Activated naive CD8-positive, alpha-beta T cell treated with anti-CD3 and anti-CD28 coated beads, Interleukin-2, amount 10 ng/mL, durations not matched to agents 7 days and 5 days (primary cell): ENCODE data around the gene UBLCP1. TPM values are rescaled to one million over a fixed set of nuclear protein-coding genes. Genes with fewer than 3 reads are reported as not detected.
"Not testable (repeated sequence)": the region's sequence is repeated elsewhere in the genome, so short reads cannot be mapped to it uniquely, and the experiment has no call there.

Experiments used
- ATAC-seq: fragments of 150-1000 bp; cut with Tn5 transposase; one replicate; pipeline ENCODE4 v1.10.0; 2021; ENCODE audit warnings: low read depth, moderate library complexity
- POLR2A ChIA-PET: fragments of 350-600 bp; sonication (Branson Sonifier 250); formaldehyde crosslinking; loops from one replicate; lab custom pipeline; 2021; ENCODE audit warnings: antibody characterized with exemption; lab: Charles Lee
- DNase-seq: peaks from one replicate; pipeline ENCODE4 v3.0.0; 2021
- H3K27ac Mint-ChIP-seq: one replicate; pipeline ENCODE4 v1.8.0; 2022; ENCODE audit warnings: mild to moderate bottlenecking, mixed read lengths
- H3K27me3 Mint-ChIP-seq: one replicate; pipeline ENCODE4 v1.8.0; 2022; ENCODE audit warnings: mild to moderate bottlenecking, moderate library complexity, mixed read lengths
- H3K36me3 Mint-ChIP-seq: one replicate; pipeline ENCODE4 v1.8.0; 2021; ENCODE audit warnings: mild to moderate bottlenecking, mixed read lengths
- H3K4me1 Mint-ChIP-seq: one replicate; pipeline ENCODE4 v1.8.0; 2021; ENCODE audit warnings: mixed read lengths
- H3K4me3 Mint-ChIP-seq: one replicate; pipeline ENCODE4 v1.8.0; 2022; ENCODE audit warnings: mild to moderate bottlenecking, moderate library complexity, mixed read lengths
- H3K9me3 Mint-ChIP-seq: one replicate; pipeline ENCODE4 v1.8.0; 2021; ENCODE audit warnings: mixed read lengths
- total RNA-seq, 2 experiments: library from RNA; stranded (reverse); gene quantifications; one replicate each; pipeline ENCODE4 v1.2.3, GENCODE V29; 2021

Gene UBLCP1, protein sequence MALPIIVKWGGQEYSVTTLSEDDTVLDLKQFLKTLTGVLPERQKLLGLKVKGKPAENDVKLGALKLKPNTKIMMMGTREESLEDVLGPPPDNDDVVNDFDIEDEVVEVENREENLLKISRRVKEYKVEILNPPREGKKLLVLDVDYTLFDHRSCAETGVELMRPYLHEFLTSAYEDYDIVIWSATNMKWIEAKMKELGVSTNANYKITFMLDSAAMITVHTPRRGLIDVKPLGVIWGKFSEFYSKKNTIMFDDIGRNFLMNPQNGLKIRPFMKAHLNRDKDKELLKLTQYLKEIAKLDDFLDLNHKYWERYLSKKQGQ
- total RNA-seq, result 10 to 100 TPM; 28.7 to 30.8 TPM

- Mint-ChIP-seq H3K27me3 (no peaks in the 10 kb centered on the region), H3K9me3 (peaks cover 10% of the 10 kb centered on the region), H3K4me3 (peak within 1 kb of the TSS; percentile 95), H3K27ac (peak within 1 kb of the TSS; percentile 97), H3K4me1 (peaks cover 19% of the 10 kb centered on the region), H3K36me3 (peaks cover 34% of the 10 kb centered on the region)
- ATAC-seq, result peak; percentile 89
- peak; percentile 81 for DNase-seq
- POLR2A ChIA-PET, result interaction anchor here (0.5 to 1.8 kb wide), 6 partner anchors 20 to 121 kb away, joined by 3 to 14 read pairs (median 6); no protein-coding TSS in a partner anchor
Measured at GRCh38 chr5:159262859-159263568, at the start of gene UBLCP1. UBLCP1 (plus strand) TSS chr5:159263290; CDS start chr5:159268916, 5,626 bp downstream.

DNA sequence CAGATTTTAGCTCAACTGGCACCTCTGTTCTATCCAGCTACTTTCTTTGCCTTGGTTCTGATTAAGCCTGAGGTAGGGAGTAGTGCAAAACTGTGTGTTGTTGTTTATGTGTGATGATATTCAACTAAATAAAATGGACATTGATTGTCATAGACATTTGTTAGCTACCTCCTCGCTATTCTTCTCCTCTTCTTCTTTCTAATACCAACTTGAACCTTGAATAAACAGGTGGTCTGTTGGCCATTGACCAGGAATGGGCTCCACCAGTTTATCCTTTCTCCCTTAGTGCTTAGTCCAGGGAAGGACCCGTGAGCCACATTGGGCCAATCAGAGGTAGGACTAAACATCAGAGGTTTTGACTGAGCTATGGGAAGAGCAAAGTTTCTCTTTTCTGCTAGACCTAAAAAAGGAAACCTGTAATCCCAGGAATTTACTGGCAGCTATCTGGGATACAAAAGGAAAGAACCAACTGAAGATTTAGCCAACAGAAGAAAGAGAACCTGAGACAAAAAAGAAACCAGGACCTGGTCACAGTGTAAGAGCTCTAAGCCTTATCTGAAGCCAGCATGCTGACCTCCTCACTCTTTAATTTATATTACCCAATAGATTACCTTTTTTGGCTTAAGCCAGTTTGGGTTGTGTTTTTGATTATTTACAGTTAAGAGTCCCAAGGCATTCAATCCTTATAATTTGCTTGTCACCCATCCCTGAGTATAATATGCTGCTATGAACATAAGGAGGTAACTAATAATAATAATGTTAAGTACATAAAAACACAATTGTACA is 48.4 kb upstream of the UBLCP1 start:
- POLR2A ChIA-PET, result interaction anchor here (1.5 kb wide), 1 partner anchor 9 kb away, joined by 3 read pairs; no protein-coding TSS in a partner anchor
- Mint-ChIP-seq H3K4me3 (no peak overlapping the region), H3K27me3 (no peaks in the 10 kb centered on the region), H3K9me3 (no peaks in the 10 kb centered on the region), H3K36me3 (no peaks in the 10 kb centered on the region), H3K27ac (no peak overlapping the region), H3K4me1 (peaks cover 25% of the 10 kb centered on the region)
- no peak for ATAC-seq
- DNase-seq, result no peak

DNA sequence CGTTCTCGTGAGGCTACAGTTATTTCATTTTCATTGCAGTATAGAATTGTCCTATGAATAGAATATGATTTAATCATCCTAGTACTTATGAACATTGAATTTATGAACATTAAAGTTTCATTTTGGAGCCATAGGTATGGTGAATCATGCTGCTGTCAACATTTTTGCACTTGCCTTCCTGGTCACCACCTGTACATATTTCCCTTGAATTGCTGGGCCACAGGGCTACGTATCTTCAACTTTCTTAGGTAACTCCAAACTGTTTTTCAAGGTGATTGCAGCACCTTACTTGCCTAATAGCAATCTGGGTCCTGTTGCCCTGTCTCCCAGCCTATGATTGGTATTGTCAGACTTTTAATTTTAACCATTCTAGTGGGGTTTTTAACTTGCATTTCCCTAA is 47.2 kb upstream of the UBLCP1 start:
- no peaks in the 10 kb centered on the region for H3K9me3 Mint-ChIP-seq
- H3K4me1 Mint-ChIP-seq, result peaks cover 13% of the 10 kb centered on the region
- H3K36me3 Mint-ChIP-seq, result no peaks in the 10 kb centered on the region
- DNase-seq, result no peak
- POLR2A ChIA-PET, result no interaction called here
- H3K27ac Mint-ChIP-seq, result no peak overlapping the region
- H3K27me3 Mint-ChIP-seq, result no peaks in the 10 kb centered on the region
- H3K4me3 Mint-ChIP-seq, result no peak overlapping the region
- no peak for ATAC-seq

DNA sequence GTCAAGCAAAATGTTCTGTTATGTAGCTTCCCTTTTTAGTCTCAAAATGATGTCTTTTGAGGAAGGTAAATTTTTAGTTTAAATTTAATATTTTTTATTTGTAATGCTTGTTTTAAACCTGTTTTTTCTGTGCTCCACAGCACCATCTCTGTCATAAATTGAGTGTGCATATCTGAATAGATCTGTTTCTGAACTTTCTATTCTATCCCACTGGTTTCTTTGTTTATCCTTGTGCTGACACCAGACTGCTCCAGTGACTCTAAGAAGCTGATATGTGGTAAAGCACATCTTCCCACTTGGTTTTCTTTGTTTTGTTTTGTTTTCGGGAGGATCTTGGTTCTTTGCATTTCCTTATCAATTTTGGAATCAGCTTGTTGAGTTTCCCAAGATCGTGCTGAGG is 46.6 kb upstream of the UBLCP1 start:
- POLR2A ChIA-PET, result no interaction called here
- Mint-ChIP-seq H3K4me1 (peaks cover 11% of the 10 kb centered on the region), H3K27me3 (no peaks in the 10 kb centered on the region), H3K4me3 (no peak overlapping the region), H3K36me3 (peaks cover under 1% of the 10 kb centered on the region), H3K9me3 (no peaks in the 10 kb centered on the region), H3K27ac (no peak overlapping the region)
- DNase-seq (no peak), ATAC-seq (no peak)

- H3K27ac Mint-ChIP-seq, result no peak overlapping the region
- DNase-seq (no peak), ATAC-seq (no peak)
- POLR2A ChIA-PET, result no interaction called here
- H3K9me3 Mint-ChIP-seq, result no peaks in the 10 kb centered on the region
- peaks cover 7% of the 10 kb centered on the region for H3K4me1 Mint-ChIP-seq
- H3K4me3 Mint-ChIP-seq, result no peak overlapping the region
- peaks cover 2% of the 10 kb centered on the region for H3K36me3 Mint-ChIP-seq
- H3K27me3 Mint-ChIP-seq, result no peaks in the 10 kb centered on the region
Measured at GRCh38 chr5:159217236-159217635, 45.9 kb upstream of the UBLCP1 start.

- ATAC-seq (no peak), DNase-seq (no peak)
- H3K4me3 Mint-ChIP-seq, result no peak overlapping the region
- POLR2A ChIA-PET, result no interaction called here
- H3K4me1 Mint-ChIP-seq, result peaks cover 3% of the 10 kb centered on the region
- H3K9me3 Mint-ChIP-seq, result peaks cover 2% of the 10 kb centered on the region
- H3K27ac Mint-ChIP-seq, result no peak overlapping the region
- peaks cover 4% of the 10 kb centered on the region for H3K36me3 Mint-ChIP-seq
- no peaks in the 10 kb centered on the region for H3K27me3 Mint-ChIP-seq
Measured at GRCh38 chr5:159218595-159219023, 44.5 kb upstream of the UBLCP1 start.

DNA sequence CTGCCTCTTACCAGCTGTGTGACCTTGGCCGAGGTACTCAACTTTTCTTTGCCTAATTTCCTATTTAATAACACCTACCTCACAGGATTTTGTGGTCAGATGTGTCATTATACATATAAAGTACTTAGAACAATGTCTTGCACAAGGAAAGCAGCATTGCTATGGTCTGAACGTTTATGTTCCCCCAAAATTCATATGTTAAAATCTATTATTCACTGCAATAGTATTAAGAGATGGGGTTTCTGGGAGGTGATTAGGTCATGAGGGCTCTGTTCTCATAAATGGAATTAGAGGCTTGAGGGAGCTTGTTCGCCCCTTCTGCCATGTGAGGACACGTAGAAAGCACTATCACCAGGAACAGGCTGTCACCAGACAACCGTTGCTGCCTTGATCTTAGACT is 42.9 kb upstream of the UBLCP1 start:
- DNase-seq (no peak), ATAC-seq (no peak)
- POLR2A ChIA-PET, result no interaction called here
- Mint-ChIP-seq H3K36me3 (peaks cover 4% of the 10 kb centered on the region), H3K27me3 (no peaks in the 10 kb centered on the region), H3K27ac (no peak overlapping the region), H3K4me1 (peaks cover 3% of the 10 kb centered on the region), H3K9me3 (peaks cover 2% of the 10 kb centered on the region), H3K4me3 (no peak overlapping the region)

GRCh38 chr5:159223469-159223868 is 39.6 kb upstream of the UBLCP1 start:
- Mint-ChIP-seq H3K36me3 (peaks cover 4% of the 10 kb centered on the region), H3K4me1 (peaks cover 2% of the 10 kb centered on the region), H3K4me3 (no peak overlapping the region), H3K9me3 (peaks cover 4% of the 10 kb centered on the region), H3K27me3 (no peaks in the 10 kb centered on the region), H3K27ac (no peak overlapping the region)
- ATAC-seq, result no peak
- POLR2A ChIA-PET, result no interaction called here
- no peak for DNase-seq

DNA sequence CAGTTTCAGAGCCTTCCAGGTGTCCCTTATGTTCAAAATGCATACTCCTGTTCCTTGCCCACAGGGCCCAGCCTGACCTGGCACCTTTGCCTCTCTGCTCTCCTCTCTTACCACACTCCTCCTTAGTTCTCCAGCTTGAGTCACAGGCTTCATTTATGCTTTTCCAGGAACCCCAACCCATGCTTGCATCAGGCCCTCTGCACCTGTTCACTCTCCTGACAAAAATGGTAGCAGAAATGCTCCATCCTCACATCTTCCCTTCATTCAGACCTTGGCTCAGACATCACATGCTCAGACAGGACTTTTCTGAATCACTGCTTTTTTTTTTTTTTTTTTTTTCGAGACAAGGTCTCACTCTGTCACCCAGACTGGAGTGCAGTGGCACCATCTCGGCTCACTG is 38.6 kb upstream of the UBLCP1 start:
- Mint-ChIP-seq H3K4me1 (peaks cover 2% of the 10 kb centered on the region), H3K4me3 (no peak overlapping the region), H3K9me3 (peaks cover 4% of the 10 kb centered on the region), H3K36me3 (peaks cover 4% of the 10 kb centered on the region), H3K27me3 (no peaks in the 10 kb centered on the region), H3K27ac (no peak overlapping the region)
- POLR2A ChIA-PET, result interaction anchor here (0.7 kb wide), 1 partner anchor 20 kb away, joined by 4 read pairs; no protein-coding TSS in a partner anchor
- ATAC-seq (no peak), DNase-seq (no peak)

DNA sequence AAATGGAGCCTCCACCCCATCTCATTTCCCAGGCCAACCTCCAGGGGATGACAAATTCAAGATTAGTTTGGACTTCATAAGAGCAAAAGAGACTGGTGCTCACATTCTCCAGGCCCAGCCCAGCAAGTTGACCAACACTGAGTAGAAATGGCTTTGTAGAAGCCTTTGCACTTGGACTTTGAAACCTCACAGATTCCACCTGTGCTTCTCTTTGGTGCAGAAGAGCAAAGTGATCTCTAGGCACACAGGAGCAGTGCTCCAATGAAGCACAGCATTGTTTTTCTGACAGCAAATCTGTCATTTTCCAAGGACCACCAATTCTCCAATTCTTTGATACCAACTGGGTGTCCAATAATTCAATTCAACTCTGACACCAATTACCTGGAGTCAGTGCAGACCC is 36.6 kb upstream of the UBLCP1 start:
- Mint-ChIP-seq H3K4me3 (no peak overlapping the region), H3K27ac (no peak overlapping the region), H3K27me3 (no peaks in the 10 kb centered on the region), H3K4me1 (peaks cover 2% of the 10 kb centered on the region), H3K9me3 (peaks cover 4% of the 10 kb centered on the region), H3K36me3 (peaks cover 3% of the 10 kb centered on the region)
- POLR2A ChIA-PET, result no interaction called here
- no peak for ATAC-seq
- no peak for DNase-seq

DNA sequence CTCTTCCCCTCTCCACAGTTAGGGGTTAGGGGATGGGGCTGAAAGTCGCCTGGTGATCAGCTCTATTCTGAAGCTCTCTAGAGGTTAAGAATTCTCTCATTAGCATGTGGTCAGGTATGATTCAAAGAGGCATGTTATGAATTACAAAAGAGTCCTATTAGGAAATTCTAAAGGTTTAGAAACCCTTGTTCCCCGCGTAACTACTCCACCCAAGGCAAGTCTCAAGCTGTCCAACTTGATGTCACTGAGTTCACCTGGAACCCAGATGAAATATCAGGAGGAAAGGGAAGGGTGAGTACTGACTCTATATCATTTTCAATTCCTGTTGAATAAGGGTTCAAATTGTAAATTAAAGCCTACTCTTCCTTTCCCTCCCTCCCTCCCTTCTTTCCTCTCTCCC is 35.6 kb upstream of the UBLCP1 start:
- Mint-ChIP-seq H3K36me3 (peaks cover under 1% of the 10 kb centered on the region), H3K4me1 (peaks cover under 1% of the 10 kb centered on the region), H3K4me3 (no peak overlapping the region), H3K27me3 (no peaks in the 10 kb centered on the region), H3K9me3 (peaks cover 2% of the 10 kb centered on the region), H3K27ac (no peak overlapping the region)
- DNase-seq (no peak), ATAC-seq (no peak)
- POLR2A ChIA-PET, result no interaction called here

DNA sequence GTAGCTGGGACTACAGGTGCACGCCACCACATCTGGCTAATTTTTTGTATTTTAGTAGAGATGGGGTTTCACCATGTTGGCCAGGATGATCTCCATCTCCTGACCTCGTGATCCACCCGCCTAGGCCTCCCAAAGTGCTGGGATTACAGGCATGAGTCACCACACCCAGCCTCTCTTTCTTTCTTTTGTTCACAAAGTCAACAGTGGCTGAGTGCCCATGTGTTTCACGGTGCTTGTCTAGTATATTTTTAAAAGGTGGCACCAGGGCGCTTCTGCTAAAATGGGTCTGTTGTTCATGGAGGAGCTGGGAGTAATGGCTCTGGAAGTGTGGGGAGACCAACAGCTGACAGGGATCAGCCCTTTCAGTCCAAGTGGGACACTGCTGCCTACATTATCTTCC is 35.0 kb upstream of the UBLCP1 start:
- H3K4me3 Mint-ChIP-seq, DNase-seq, H3K27me3 Mint-ChIP-seq, POLR2A ChIA-PET, H3K27ac Mint-ChIP-seq, H3K4me1 Mint-ChIP-seq, H3K9me3 Mint-ChIP-seq, ATAC-seq, H3K36me3 Mint-ChIP-seq: not testable (repeated sequence)

DNA sequence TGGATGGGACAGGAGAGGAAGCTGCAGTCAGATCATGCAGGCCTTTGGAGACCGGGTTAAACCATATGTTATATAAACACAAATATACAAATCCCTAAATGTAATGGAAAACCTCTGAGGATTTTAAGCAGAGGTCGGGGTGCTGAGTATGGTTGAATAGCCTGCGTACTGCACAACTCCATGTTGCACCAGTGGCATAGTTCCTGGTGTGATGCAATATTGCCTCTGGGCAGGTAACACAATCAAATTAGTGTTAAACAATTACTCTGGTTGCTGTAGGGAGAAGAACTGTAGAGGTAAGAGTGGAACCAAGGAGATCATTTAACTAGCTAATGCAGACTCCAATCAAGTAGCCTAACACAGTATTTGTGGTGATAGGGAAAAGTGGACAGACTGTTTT is 32.4 kb upstream of the UBLCP1 start:
- ATAC-seq, result no peak
- no peaks in the 10 kb centered on the region for H3K36me3 Mint-ChIP-seq
- no peaks in the 10 kb centered on the region for H3K4me1 Mint-ChIP-seq
- H3K27me3 Mint-ChIP-seq, result no peaks in the 10 kb centered on the region
- no peak overlapping the region for H3K4me3 Mint-ChIP-seq
- POLR2A ChIA-PET, result no interaction called here
- no peak overlapping the region for H3K27ac Mint-ChIP-seq
- DNase-seq, result no peak
- H3K9me3 Mint-ChIP-seq, result peaks cover 2% of the 10 kb centered on the region
